ENCODE results near the gene HOXB3. TPM values are rescaled to one million over a fixed set of nuclear protein-coding genes. Genes with fewer than 3 reads are reported as not detected.

Gene HOXB3
- total and polyA plus RNA-seq, 2 of the 4 experiments (the other 2 are of a cell fraction), result 6.3 to 59.6 TPM

GRCh38 chr17:48568499-48569239 is 21.4 kb downstream of the HOXB3 start:
- BruUV-seq (replicated peaks), result no TSS peak
- H3K23ac ChIP-seq (ENCODE audit: low read depth, low read length), result peak overlapping the region; percentile 100
- H2BK15ac ChIP-seq (ENCODE audit: low read depth, low read length), result peak overlapping the region; percentile 18; the same call in 1 of the 3 replicates
- peak overlapping the region; percentile 61 for H2AK9ac ChIP-seq (replicated peaks; ENCODE audit: low read depth, low read length, poor library complexity)
- H2BK5ac ChIP-seq (ENCODE audit: low read depth, low read length, poor library complexity, severe bottlenecking), result peak overlapping the region; percentile 99
- no peak for TF ChIP-seq NFE2L2 (IDR thresholded peaks at IDR 0.05; ENCODE audit: low read depth, low read length)
- no peak for TF ChIP-seq CEBPB (IDR thresholded peaks at IDR 0.05; ENCODE audit: low read depth, low read length)
- TF ChIP-seq MAZ (IDR thresholded peaks at IDR 0.05; ENCODE audit: borderline replicate concordance, low read depth, low read length), result no peak
- no peak for TF ChIP-seq RAD21 (IDR thresholded peaks at IDR 0.05; ENCODE audit: low read length)
- no peak for TF ChIP-seq ELK1 (IDR thresholded peaks at IDR 0.05; ENCODE audit: borderline replicate concordance, low read depth, low read length)
- TF ChIP-seq POLR2A (IDR thresholded peaks at IDR 0.05; ENCODE audit: low read depth, low read length), result no peak
- TF ChIP-seq CHD1 (IDR thresholded peaks at IDR 0.05; ENCODE audit: low read depth, low read length), result no peak
- TF ChIP-seq FOS (IDR thresholded peaks at IDR 0.05; ENCODE audit: low read depth, low read length), result no peak
- TF ChIP-seq USF2 (IDR thresholded peaks at IDR 0.05; ENCODE audit: low read depth, low read length), result peak; percentile 74
- no peak for TF ChIP-seq RFX5 (IDR thresholded peaks at IDR 0.05; ENCODE audit: low read depth, low read length)
- no peak for TF ChIP-seq SMC3 (IDR thresholded peaks at IDR 0.05; ENCODE audit: low read depth, low read length)
- no peak for TF ChIP-seq MXI1 (IDR thresholded peaks at IDR 0.05; ENCODE audit: borderline replicate concordance, low read depth, low read length)
- TF ChIP-seq MAFK (IDR thresholded peaks at IDR 0.05; ENCODE audit: low read depth, low read length), result peak; percentile 78
- peak; percentile 48 for TF ChIP-seq BHLHE40 (IDR thresholded peaks at IDR 0.05; ENCODE audit: low read depth, low read length)
- intact Hi-C loops (cut with micrococcal nuclease) (no loop called here), in situ Hi-C loops (cut with MboI; ENCODE audit: low sequenced_read_pairs) (no loop called here), dilution Hi-C loops (cut with HindIII; ENCODE audit: low sequenced_read_pairs, unreplicated experiment) (no loop called here)
- H4K8ac ChIP-seq (ENCODE audit: low read depth in 2 of 2, low read length in 2 of 2), result peak overlapping the region; percentile 77 to 87
- peaks cover 0 to 13% of the 10 kb centered on the region in 2 experiments; a peak in 1 of 4 replicates for H3K79me1 ChIP-seq (ENCODE audit: low read depth in 1 of 2, low read length in 2 of 2)
- peak overlapping the region; percentile 70 for H2BK20ac ChIP-seq (ENCODE audit: low read depth, low read length)
- peak; percentile 66 for DNase-seq
- peak overlapping the region; percentile 96 for H3K9ac ChIP-seq (ENCODE audit: low read depth, low read length)
- POLR2A ChIA-PET (ENCODE audit: unreplicated experiment), result interaction anchor here (0.5 to 1.3 kb wide), 4 partner anchors 11 to 19 kb away, joined by 3 to 5 read pairs (median 4); no protein-coding TSS in a partner anchor
- no CpG with 5 or more reads among the region's 33 CpGs for WGBS, 2 experiments (ENCODE audit: extremely low coverage in 2 of 2, insufficient read length in 1 of 2)
- peak overlapping the region; percentile 58 for H4K5ac ChIP-seq (ENCODE audit: low read depth, low read length)
- peaks cover 53% of the 10 kb centered on the region for H3K36me3 ChIP-seq (ENCODE audit: control insufficient read depth, insufficient read depth, low read length)
- H3K9me3 ChIP-seq (ENCODE audit: control insufficient read depth, insufficient read depth, low read length), result no peaks in the 10 kb centered on the region
- no peak for ATAC-seq (ENCODE audit: low read depth)
- H3K9me1 ChIP-seq (ENCODE audit: insufficient read depth, low read length), result peaks cover 20% of the 10 kb centered on the region
- peak overlapping the region; percentile 60 for H2AFZ ChIP-seq (replicated peaks; ENCODE audit: low read length, poor library complexity)
- peak overlapping the region; percentile 78 for H3K18ac ChIP-seq (ENCODE audit: low read depth, low read length)
- peak overlapping the region; percentile 83 for H3K4me2 ChIP-seq (ENCODE audit: low read depth, low read length)
- H3K27ac ChIP-seq (ENCODE audit: insufficient read depth, low read length), result peak overlapping the region; percentile 93
- peak overlapping the region; percentile 75 for H3K56ac ChIP-seq (ENCODE audit: extremely low read depth, insufficient read depth, low read length)
- CTCF ChIA-PET, result no interaction called here
- H3K14ac ChIP-seq (replicated peaks; ENCODE audit: low read depth, low read length), result peak overlapping the region; percentile 90
- peaks cover 52% of the 10 kb centered on the region for H3K4me1 ChIP-seq (ENCODE audit: control insufficient read depth, insufficient read depth, low read length)
- H4K91ac ChIP-seq (ENCODE audit: insufficient read depth, low read depth, low read length), result peak overlapping the region; percentile 82
- H3K4me3 ChIP-seq (ENCODE audit: insufficient read depth, low read depth, low read length), result peak overlapping the region; percentile 23
- peak overlapping the region; percentile 92 for H2AK5ac ChIP-seq (ENCODE audit: low read depth, low read length)
- H3K4ac ChIP-seq (ENCODE audit: low read depth, low read length), result peak overlapping the region; percentile 94
- no peaks in the 10 kb centered on the region for H3K27me3 ChIP-seq (ENCODE audit: control insufficient read depth, insufficient read depth, low read length)
- peak overlapping the region; percentile 76 for H2BK120ac ChIP-seq (ENCODE audit: low read depth, low read length)
- peaks cover 17% of the 10 kb centered on the region for H4K20me1 ChIP-seq (ENCODE audit: insufficient read depth, low read length)
